Parathyroid adenoma (tissue), 2 donors: ENCODE data around the gene PKN3.

Experiments used
- H2AFZ ChIP-seq: fragments of 300-600 bp; sonication (generic); one replicate; pipeline ENCODE4 v1.7.0; 2017; ENCODE audit warnings: antibody characterized with exemption, mild to moderate bottlenecking
- H3K27ac ChIP-seq: fragments of 300-600 bp; sonication (generic); one replicate; pipeline ENCODE4 v1.7.0; 2017
- H3K27me3 ChIP-seq: fragments of 300-600 bp; sonication (generic); one replicate; pipeline ENCODE4 v1.7.0; 2017; ENCODE audit warnings: low read length; ENCODE audit not compliant: control insufficient read depth, insufficient read depth
- H3K36me3 ChIP-seq: fragments of 300-600 bp; sonication (generic); one replicate; pipeline ENCODE4 v1.7.0; 2017; ENCODE audit warnings: low read length; ENCODE audit not compliant: control insufficient read depth, insufficient read depth
- H3K4me1 ChIP-seq: fragments of 300-600 bp; sonication (generic); one replicate; pipeline ENCODE4 v1.7.0; 2017; ENCODE audit warnings: control low read depth
- H3K4me2 ChIP-seq: fragments of 300-600 bp; sonication (generic); one replicate; pipeline ENCODE4 v1.7.0; 2017; ENCODE audit warnings: low read length
- H3K4me3 ChIP-seq: fragments of 300-600 bp; sonication (generic); one replicate; pipeline ENCODE4 v1.7.0; 2017; ENCODE audit warnings: low read depth, low read length
- H3K79me2 ChIP-seq: fragments of 300-600 bp; sonication (generic); one replicate; pipeline ENCODE4 v1.7.0; 2017; ENCODE audit warnings: control low read depth
- H3K9ac ChIP-seq: fragments of 300-600 bp; sonication (generic); one replicate; pipeline ENCODE4 v1.7.0; 2017; ENCODE audit warnings: mild to moderate bottlenecking
- H3K9me3 ChIP-seq: fragments of 300-600 bp; sonication (generic); one replicate; pipeline ENCODE4 v1.7.0; 2017; ENCODE audit warnings: low read length; ENCODE audit not compliant: control insufficient read depth
- CTCF ChIP-seq: fragments of 300-600 bp; sonication (generic); IDR thresholded peaks from one replicate; pipeline ENCODE4 v1.7.0; 2017; ENCODE audit warnings: antibody characterized with exemption, mild to moderate bottlenecking
- donor health status: primary hyperparathyroidism.

Gene PKN3

GRCh38 chr9:128705051-128705965, 3.0 kb downstream of the PKN3 start:
- no peaks in the 10 kb centered on the region for H3K4me1 ChIP-seq
- no peaks in the 10 kb centered on the region for H3K27me3 ChIP-seq
- H3K9ac ChIP-seq, result no peak overlapping the region
- no peaks in the 10 kb centered on the region for H3K36me3 ChIP-seq
- TF ChIP-seq CTCF, result no peak
- H2AFZ ChIP-seq, result no peak overlapping the region
- H3K4me3 ChIP-seq, result no peak overlapping the region
- H3K79me2 ChIP-seq, result no peaks in the 10 kb centered on the region
- no peak overlapping the region for H3K4me2 ChIP-seq
- no peak overlapping the region for H3K27ac ChIP-seq
- H3K9me3 ChIP-seq, result no peaks in the 10 kb centered on the region

GRCh38 chr9:128706045-128706444, 3.7 kb downstream of the PKN3 start:
- Histone ChIP-seq H3K9me3 (no peaks in the 10 kb centered on the region), H3K79me2 (no peaks in the 10 kb centered on the region), H3K9ac (no peak overlapping the region), H3K4me2 (no peak overlapping the region), H3K4me1 (no peaks in the 10 kb centered on the region), H2AFZ (no peak overlapping the region), H3K27me3 (no peaks in the 10 kb centered on the region), H3K27ac (no peak overlapping the region), H3K36me3 (no peaks in the 10 kb centered on the region), H3K4me3 (no peak overlapping the region)
- TF ChIP-seq CTCF, result no peak

GRCh38 chr9:128706671-128707381, 4.5 kb downstream of the PKN3 start:
- Histone ChIP-seq H3K9me3 (no peaks in the 10 kb centered on the region), H3K9ac (no peak overlapping the region), H3K4me1 (no peaks in the 10 kb centered on the region), H3K36me3 (no peaks in the 10 kb centered on the region), H3K79me2 (no peaks in the 10 kb centered on the region), H3K4me2 (no peak overlapping the region), H2AFZ (no peak overlapping the region), H3K27ac (no peak overlapping the region), H3K27me3 (no peaks in the 10 kb centered on the region), H3K4me3 (no peak overlapping the region)
- no peak for TF ChIP-seq CTCF

GRCh38 chr9:128707446-128707845, 5.1 kb downstream of the PKN3 start:
- Histone ChIP-seq H3K9me3 (no peaks in the 10 kb centered on the region), H3K36me3 (no peaks in the 10 kb centered on the region), H3K27me3 (no peaks in the 10 kb centered on the region), H3K79me2 (no peaks in the 10 kb centered on the region), H3K9ac (no peak overlapping the region), H3K4me1 (no peaks in the 10 kb centered on the region), H3K4me3 (no peak overlapping the region), H3K4me2 (no peak overlapping the region), H3K27ac (no peak overlapping the region), H2AFZ (no peak overlapping the region)
- no peak for TF ChIP-seq CTCF
